Breast epithelium (tissue), 4 donors: ENCODE data around the gene MTOR. TPM values are rescaled to one million over a fixed set of nuclear protein-coding genes. Genes with fewer than 3 reads are reported as not detected.
A peak's percentile ranks its signal among the peaks of the same experiment; 100 is the strongest.

Experiments
- DNase-seq, 2 donors: peaks; one replicate each; pipeline ENCODE4 v3.0.0-alpha.2; 2019; ENCODE audit warnings: low spot score in 2 of 2
- H3K27ac ChIP-seq, 2 donors: fragments of 200-600 bp; sonication (generic) in 1 of 2; one replicate each; pipeline ENCODE4 v1.5.1; 2016 to 2019; ENCODE audit warnings: mild to moderate bottlenecking in 1 of 2
- H3K27me3 ChIP-seq, 2 donors: fragments of 200-600 bp; sonication (generic) in 1 of 2; one replicate each; pipeline versions ENCODE4 v1.5.1 to v1.6.0; 2017 to 2019; ENCODE audit warnings: control low read depth in 1 of 2, mild to moderate bottlenecking in 1 of 2
- H3K36me3 ChIP-seq: fragments of 200-600 bp; one replicate; pipeline ENCODE4 v1.5.1; 2019
- H3K4me1 ChIP-seq, 2 donors: fragments of 200-600 bp; sonication (generic); one replicate each; pipeline ENCODE4 v1.5.1; 2016 to 2019; ENCODE audit warnings: control low read depth in 1 of 2
- H3K4me3 ChIP-seq, 3 donors: fragments of 200-600 bp; sonication (generic); 1 replicate in 2 of 3; 2 replicates in 1 of 3; pipeline ENCODE4 v1.5.1; 2016 to 2019; ENCODE audit warnings: mild to moderate bottlenecking in 3 of 3, moderate library complexity in 2 of 3
- H3K9me3 ChIP-seq, 2 donors: fragments of 200-600 bp; sonication (generic) in 1 of 2; one replicate each; pipeline ENCODE4 v1.5.1; 2016 to 2019; ENCODE audit warnings: control low read depth in 1 of 2
- POLR2A ChIP-seq: fragments of 450-650 bp; IDR thresholded peaks from one replicate; pipeline ENCODE4 v1.6.1; 2016; ENCODE audit warnings: antibody characterized with exemption, mild to moderate bottlenecking, moderate library complexity
- POLR2AphosphoS5 ChIP-seq, 3 donors: sonication (generic); formaldehyde crosslinking; IDR thresholded peaks; one replicate each; pipeline ENCODE4 v1.6.1; 2017; ENCODE audit warnings: antibody characterized with exemption in 3 of 3
- intact Hi-C: fragments of 100-400 bp; cut with DNase I; formaldehyde crosslinking; loops from one replicate; pipeline ENCODE4 v1.15.1; 2023; ENCODE audit warnings: low total_unique reads
- total RNA-seq, 3 donors: library from RNA; depleted of rRNA; stranded (reverse); fragments of >200 nt; gene quantifications; one replicate each; pipeline ENCODE4 v1.1.0, GENCODE V29; 2016
- TF ChIP-seq, protein P1 (sequence below), 3 donors: fragments of 450-650 bp; IDR thresholded peaks; one replicate each; pipeline ENCODE4 v1.5.1; 2016 to 2017; ENCODE audit warnings: antibody characterized with exemption in 3 of 3, mild to moderate bottlenecking in 3 of 3, moderate library complexity in 3 of 3

MTOR gene
- total RNA-seq, 3 donors from 2014 or later = 36.8 to 48.4 (median 46.5) TPM

DNA sequence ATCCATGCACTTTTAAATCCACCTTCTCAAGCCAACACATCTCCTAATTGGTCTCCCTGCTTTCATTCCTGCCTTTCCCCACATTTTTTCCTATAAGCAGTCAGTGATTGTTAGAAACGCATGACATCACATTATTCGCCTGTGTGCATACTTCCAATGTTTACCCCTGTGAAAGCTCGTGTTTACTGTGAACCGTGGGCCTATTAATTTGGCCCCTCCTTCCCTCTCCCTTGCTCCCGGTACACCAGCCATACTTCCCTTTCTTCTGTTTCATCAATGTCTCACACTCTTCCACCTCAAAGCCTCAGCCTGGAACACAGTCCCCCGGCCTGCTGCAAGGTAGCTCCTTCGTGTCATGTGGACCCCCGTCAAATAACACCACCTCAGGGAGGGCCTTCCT lies 9.1 kb downstream of the MTOR start:
- Histone ChIP-seq H3K4me3 (no peak overlapping the region), H3K27me3 (no peaks in the 10 kb centered on the region), H3K27ac (no peak overlapping the region), H3K36me3 (peaks cover 22% of the 10 kb centered on the region), H3K9me3 (no peaks in the 10 kb centered on the region), H3K4me1 (no peaks in the 10 kb centered on the region)
- no peak for DNase-seq
- TF ChIP-seq POLR2AphosphoS5 (IDR thresholded peaks at IDR 0.05) (no peak), POLR2A (no peak)
- TF ChIP-seq, protein P1, sequence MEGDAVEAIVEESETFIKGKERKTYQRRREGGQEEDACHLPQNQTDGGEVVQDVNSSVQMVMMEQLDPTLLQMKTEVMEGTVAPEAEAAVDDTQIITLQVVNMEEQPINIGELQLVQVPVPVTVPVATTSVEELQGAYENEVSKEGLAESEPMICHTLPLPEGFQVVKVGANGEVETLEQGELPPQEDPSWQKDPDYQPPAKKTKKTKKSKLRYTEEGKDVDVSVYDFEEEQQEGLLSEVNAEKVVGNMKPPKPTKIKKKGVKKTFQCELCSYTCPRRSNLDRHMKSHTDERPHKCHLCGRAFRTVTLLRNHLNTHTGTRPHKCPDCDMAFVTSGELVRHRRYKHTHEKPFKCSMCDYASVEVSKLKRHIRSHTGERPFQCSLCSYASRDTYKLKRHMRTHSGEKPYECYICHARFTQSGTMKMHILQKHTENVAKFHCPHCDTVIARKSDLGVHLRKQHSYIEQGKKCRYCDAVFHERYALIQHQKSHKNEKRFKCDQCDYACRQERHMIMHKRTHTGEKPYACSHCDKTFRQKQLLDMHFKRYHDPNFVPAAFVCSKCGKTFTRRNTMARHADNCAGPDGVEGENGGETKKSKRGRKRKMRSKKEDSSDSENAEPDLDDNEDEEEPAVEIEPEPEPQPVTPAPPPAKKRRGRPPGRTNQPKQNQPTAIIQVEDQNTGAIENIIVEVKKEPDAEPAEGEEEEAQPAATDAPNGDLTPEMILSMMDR (IDR thresholded peaks at IDR 0.05) = no peak
- intact Hi-C loops = no loop called here

DNA sequence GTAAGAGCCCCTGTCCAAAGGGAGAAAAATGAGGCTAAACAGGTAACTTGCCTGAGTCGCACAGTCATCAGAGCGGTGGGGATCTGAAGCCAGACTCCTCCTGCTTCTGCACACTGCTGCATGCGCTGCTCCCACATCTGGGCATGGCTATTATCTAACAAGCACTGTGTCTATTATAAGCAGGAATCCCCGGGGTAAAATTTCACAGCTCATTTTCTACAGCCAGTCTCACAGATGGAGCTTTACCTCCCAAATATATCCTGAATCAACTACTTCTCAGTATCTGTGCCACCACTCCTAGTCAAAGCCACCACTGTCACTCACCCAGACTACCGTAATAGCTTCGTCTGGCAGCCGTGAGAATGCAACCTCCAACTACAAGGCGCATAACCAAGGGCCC lies 9.8 kb downstream of the MTOR start:
- no peak for DNase-seq
- Histone ChIP-seq H3K9me3 (no peaks in the 10 kb centered on the region), H3K27ac (no peak overlapping the region), H3K4me1 (no peaks in the 10 kb centered on the region), H3K27me3 (no peaks in the 10 kb centered on the region), H3K4me3 (no peak overlapping the region), H3K36me3 (peaks cover 22% of the 10 kb centered on the region)
- intact Hi-C loops = no loop called here
- no peak for TF ChIP-seq POLR2A
- TF ChIP-seq, protein P1 (IDR thresholded peaks at IDR 0.05) = no peak

DNA sequence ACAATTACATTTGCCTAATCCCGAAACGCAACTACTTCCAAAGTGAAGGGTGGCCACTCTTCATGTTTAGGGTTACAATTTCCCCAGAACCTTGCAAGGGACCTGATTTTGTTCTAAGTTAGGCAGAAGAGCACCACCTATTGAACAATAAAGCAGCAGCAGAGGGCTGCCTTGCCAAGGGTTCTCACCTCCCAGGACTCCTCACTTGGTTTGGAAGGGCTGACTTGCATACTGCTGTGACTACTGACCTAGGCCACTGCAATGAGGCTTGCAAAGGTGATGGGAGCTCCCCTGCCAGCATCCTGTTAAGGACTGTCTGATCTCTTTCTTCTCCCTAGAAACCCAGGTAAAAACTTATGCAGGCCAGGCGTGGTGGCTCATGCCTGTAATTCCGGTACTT lies 14.2 kb downstream of the MTOR start:
- H3K4me3 ChIP-seq = no peak overlapping the region
- no peaks in the 10 kb centered on the region for H3K4me1 ChIP-seq
- H3K27me3 ChIP-seq = no peaks in the 10 kb centered on the region
- TF ChIP-seq POLR2AphosphoS5 (IDR thresholded peaks at IDR 0.05) = no peak
- TF ChIP-seq, protein P1 (IDR thresholded peaks at IDR 0.05) = no peak
- no peak for TF ChIP-seq POLR2A
- no peak overlapping the region for H3K27ac ChIP-seq
- H3K36me3 ChIP-seq = peaks cover 11% of the 10 kb centered on the region
- no peaks in the 10 kb centered on the region for H3K9me3 ChIP-seq
- intact Hi-C loops = no loop called here
- DNase-seq = no peak

DNA sequence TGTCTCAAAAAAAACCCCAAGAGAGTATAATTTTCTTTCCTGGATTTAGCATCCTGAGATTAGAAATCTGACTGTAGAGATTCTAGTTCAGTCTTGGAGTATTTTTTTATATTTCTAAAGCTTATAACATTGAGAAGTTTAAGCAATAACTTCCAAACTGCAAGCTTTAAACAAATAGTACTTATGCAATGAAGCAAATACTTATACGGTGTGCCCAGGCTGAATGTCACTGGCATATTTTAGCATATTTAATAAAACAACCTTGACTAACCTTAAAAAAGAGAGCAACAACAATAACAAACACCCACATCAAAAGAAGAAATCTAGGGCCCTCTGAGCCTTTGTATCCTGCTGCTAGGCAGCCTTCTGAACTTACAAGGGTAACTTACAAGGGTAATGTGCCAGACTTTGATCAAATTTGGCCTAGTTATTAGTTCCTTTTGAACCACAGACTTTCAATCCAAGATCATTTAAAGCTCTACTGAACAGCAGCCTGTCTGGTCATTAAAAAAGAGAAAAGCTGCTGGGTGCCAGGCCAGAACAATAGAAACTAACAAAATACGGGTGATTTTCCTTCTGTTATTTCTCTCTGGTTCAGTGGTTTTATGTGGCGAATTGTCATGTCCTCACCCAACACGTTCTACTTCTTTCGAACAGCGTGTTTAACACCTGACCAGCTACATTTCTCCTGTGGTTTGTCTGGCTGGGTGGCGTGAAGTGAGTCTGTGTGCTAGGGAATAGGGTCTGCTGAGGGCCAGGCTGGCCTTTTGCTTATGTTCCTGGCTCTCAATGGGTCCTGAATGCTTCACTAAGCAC lies 16.2 kb downstream of the MTOR start:
- Histone ChIP-seq H3K9me3 (no peaks in the 10 kb centered on the region), H3K36me3 (no peaks in the 10 kb centered on the region), H3K4me1 (no peaks in the 10 kb centered on the region), H3K27ac (peak overlapping the region in 1 of 2 donors; percentile 52), H3K4me3 (no peak overlapping the region), H3K27me3 (no peaks in the 10 kb centered on the region)
- intact Hi-C loops = no loop called here
- peak in 1 of 2 donors; percentile 17 for DNase-seq
- TF ChIP-seq, protein P1 (IDR thresholded peaks at IDR 0.05) = no peak
- TF ChIP-seq POLR2A (no peak), POLR2AphosphoS5 (IDR thresholded peaks at IDR 0.05) (no peak)

DNA sequence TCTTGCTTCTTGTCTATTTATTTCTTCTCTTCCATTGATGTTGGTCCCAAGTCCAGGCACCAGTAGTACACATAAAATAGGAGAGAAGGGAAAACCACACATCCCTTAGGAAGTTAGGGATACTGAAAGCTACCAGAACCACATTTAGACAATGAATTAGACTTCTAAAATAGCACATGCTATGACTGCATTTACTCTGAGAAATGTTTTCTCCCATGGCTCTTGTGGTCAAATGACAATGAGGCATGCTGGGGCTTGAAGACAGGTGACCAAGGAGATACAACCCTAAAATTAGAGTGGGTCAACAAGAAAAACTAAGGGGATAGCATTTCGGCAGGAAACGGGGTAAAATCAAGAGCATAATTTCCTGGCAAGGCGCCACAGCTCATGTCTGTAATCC lies 17.1 kb downstream of the MTOR start:
- H3K4me1 ChIP-seq = no peaks in the 10 kb centered on the region
- TF ChIP-seq POLR2A (no peak), POLR2AphosphoS5 (IDR thresholded peaks at IDR 0.05) (no peak)
- TF ChIP-seq, protein P1 (IDR thresholded peaks at IDR 0.05) = no peak
- H3K27me3 ChIP-seq = no peaks in the 10 kb centered on the region
- intact Hi-C loops = no loop called here
- DNase-seq = no peak
- no peak overlapping the region for H3K27ac ChIP-seq
- no peaks in the 10 kb centered on the region for H3K36me3 ChIP-seq
- H3K9me3 ChIP-seq = no peaks in the 10 kb centered on the region
- no peak overlapping the region for H3K4me3 ChIP-seq
